GM18858 (cell line): ENCODE results near the gene VRK3.
"Not testable (repeated sequence)": the region's sequence is repeated elsewhere in the genome, so short reads cannot be mapped to it uniquely, and the experiment has no call there.

Experiments
- ATAC-seq: cut with Tn5 transposase; IDR thresholded peaks from one replicate; pipeline ENCODE4 v1.9.1; 2021; ENCODE audit not compliant: unreplicated experiment

The VRK3 gene

GRCh38 chr19:49957262-49957915 is 67.8 kb downstream of the VRK3 start:
- ATAC-seq = no peak

- no peak for ATAC-seq
These were observed 69.1 kb downstream of the VRK3 start for GRCh38 chr19:49956115-49956495.

- ATAC-seq = no peak
These were observed 70.2 kb downstream of the VRK3 start for GRCh38 chr19:49954933-49955332.

- no peak for ATAC-seq
These were observed 70.9 kb downstream of the VRK3 start for GRCh38 chr19:49954092-49954829.

GRCh38 chr19:49953416-49953815 is 71.8 kb downstream of the VRK3 start:
- ATAC-seq = no peak

- no peak for ATAC-seq
These were observed 72.3 kb downstream of the VRK3 start for GRCh38 chr19:49952906-49953305.

GRCh38 chr19:49952479-49952836 is 72.7 kb downstream of the VRK3 start:
- no peak for ATAC-seq

GRCh38 chr19:49951806-49952478 is 73.2 kb downstream of the VRK3 start:
- ATAC-seq = no peak

GRCh38 chr19:49950956-49951526 is 74.1 kb downstream of the VRK3 start:
- ATAC-seq = no peak

- ATAC-seq = no peak
These were observed 74.6 kb downstream of the VRK3 start for GRCh38 chr19:49950590-49950948.

- no peak for ATAC-seq
These were observed 75.2 kb downstream of the VRK3 start for GRCh38 chr19:49949742-49950589.

- no peak for ATAC-seq
These were observed 78.8 kb downstream of the VRK3 start for GRCh38 chr19:49946415-49946814.

- ATAC-seq = not testable (repeated sequence)
These were observed 80.6 kb downstream of the VRK3 start for GRCh38 chr19:49944567-49944966.

- no peak for ATAC-seq
These were observed 84.7 kb downstream of the VRK3 start for GRCh38 chr19:49940482-49940791.

GRCh38 chr19:49939721-49940481 is 85.3 kb downstream of the VRK3 start:
- no peak for ATAC-seq

GRCh38 chr19:49938662-49939061 is 86.5 kb downstream of the VRK3 start:
- ATAC-seq = no peak

- no peak for ATAC-seq
These were observed 87.3 kb downstream of the VRK3 start for GRCh38 chr19:49937750-49938381.

GRCh38 chr19:49936549-49936948 is 88.6 kb downstream of the VRK3 start:
- no peak for ATAC-seq

GRCh38 chr19:49933643-49934042 is 91.5 kb downstream of the VRK3 start:
- ATAC-seq = no peak

- ATAC-seq = no peak
These were observed 92.4 kb downstream of the VRK3 start for GRCh38 chr19:49932731-49933131.
